HG02840 (cell line): ENCODE data around the gene HS3ST6.
"Not testable (repeated sequence)": the region's sequence is repeated elsewhere in the genome, so short reads cannot be mapped to it uniquely, and the experiment has no call there.

ENCODE experiments used
- ATAC-seq: cut with Tn5 transposase; IDR thresholded peaks from one replicate; pipeline ENCODE4 v1.9.1; 2021; ENCODE audit warnings: mild to moderate bottlenecking, moderate library complexity, moderate number of reproducible peaks; ENCODE audit not compliant: unreplicated experiment, low FRiP score

The HS3ST6 gene

DNA sequence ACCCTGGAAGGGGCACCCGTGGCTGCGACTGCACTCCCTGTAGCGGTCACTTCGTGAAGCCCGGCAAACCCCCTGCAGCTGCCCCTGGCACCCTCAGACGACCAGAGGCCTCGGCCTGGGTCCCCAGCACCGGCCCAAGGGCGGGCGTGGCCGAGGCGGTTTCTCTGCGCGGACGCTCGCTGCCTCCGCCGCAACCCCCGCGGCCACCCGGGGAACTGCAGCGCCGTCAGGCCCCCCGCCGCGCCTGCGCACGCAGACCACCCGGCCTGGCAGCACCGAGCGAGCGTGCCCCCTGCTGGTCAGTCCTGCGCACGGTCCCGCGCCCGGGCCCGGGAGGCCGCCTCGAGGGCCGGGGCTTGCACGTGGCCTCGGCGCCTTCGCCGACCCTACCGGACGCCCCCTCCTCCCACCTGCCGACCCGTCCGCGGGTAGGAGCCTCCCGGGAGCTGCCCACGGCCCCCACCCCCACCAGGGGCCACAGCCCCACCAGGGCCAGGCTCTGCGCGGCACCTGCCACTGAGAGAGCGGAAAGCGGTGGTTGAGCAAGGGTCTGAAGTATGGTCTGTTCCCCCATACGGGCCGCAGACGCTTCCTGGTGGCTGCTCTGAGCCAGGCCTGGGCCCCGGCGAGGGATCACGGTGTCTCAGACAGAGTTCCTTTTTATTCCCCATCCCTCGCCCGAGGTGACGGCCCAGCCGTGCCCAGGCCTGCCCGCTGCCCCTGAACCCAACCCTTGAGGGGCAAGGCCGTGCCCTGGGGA is 11.5 kb upstream of the HS3ST6 start:
- peak; percentile 71 for ATAC-seq

DNA sequence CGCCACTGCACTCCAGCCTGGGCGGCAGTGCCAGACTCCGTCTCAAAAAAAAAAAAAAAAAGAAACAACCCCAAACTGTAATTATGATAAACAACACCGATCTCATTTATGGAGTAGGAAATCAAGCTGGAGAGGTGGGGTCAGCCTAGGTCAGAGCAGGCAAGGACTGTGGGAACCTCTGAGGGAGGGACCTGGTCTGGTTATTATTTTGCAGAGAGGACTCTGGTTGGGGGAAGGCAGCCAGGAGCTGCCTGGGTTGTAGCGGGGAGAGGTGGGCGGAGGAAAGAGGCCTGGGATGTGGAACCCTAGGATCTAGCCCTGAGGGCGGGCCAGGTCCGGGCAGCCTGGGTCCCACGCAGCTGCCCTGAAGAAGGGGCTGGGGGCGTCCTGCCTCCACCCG is 10.9 kb upstream of the HS3ST6 start:
- no peak for ATAC-seq

DNA sequence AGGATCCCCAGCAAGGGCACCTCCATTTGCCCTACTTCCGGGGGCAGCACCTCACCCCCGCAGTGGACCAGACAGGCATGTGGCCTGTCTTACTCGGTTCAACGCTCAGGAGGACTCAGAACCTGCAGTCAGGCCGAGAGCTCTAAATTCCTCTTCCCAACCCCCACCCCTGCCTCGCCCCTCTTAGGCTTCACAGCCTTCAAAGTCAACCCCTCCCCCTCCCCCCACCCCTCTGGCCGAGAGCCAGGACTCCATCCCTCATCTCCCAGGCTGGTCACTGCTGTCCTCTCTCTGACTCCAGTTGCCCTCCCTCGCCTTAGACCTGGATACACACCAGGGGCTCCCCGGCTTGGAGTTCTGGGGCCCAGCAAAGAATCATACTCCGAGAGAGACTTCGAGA is 8.1 kb upstream of the HS3ST6 start:
- no peak for ATAC-seq

DNA sequence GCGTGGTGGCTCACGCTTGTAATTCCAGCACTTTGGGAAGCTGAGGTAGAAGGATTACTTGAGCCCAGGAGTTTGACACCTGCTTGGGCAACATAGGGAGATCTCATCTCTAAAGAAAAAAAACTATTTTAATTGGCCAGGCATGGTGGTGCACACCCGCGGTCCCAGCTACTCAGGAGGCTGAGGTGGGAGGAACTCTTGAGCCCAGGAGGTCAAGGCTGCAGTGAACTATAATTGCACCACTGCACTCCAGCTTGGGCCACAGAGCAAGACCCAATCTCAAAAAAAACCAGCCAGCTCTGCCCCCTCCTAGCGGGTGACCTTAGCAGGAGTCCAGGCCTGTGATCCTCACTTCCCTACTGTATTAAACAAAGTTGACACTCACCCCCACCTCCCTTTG is 5.9 kb upstream of the HS3ST6 start:
- no peak for ATAC-seq

DNA sequence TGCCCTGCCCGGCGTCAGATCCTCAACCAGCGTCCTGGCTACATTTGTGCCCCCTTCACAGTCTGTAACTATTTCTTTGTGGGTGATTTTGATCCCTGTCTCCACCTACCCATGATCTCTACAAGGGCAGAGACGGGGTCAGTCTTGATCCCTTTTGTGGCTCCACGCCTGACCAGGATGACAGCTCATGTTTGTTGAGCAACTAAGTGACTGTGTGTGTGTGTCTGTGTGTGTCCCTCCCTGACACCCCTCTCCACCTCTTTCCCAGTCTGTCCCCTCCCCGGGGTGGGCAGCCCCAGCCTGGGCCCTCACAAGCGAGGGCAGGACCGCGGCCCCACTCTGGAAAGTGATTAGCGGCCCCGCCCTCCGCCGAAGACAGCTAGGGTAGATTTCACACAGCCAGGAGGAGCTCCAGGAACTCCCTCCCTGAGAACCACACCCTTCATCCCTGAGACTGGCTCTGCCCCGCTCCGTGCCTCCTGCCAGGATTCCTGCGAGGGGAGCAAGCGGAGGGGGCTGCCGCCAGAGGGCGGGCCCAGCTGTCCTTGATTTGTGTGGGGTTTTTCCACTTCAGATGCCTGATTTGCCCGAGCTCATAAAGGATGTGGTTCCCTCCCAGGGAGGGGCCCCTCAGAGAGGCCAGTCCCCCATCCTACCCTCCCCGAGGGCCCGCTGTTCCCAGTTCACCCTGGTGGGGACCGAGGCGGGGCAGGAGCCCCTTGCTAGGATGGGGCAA is 5.3 kb upstream of the HS3ST6 start:
- no peak for ATAC-seq

DNA sequence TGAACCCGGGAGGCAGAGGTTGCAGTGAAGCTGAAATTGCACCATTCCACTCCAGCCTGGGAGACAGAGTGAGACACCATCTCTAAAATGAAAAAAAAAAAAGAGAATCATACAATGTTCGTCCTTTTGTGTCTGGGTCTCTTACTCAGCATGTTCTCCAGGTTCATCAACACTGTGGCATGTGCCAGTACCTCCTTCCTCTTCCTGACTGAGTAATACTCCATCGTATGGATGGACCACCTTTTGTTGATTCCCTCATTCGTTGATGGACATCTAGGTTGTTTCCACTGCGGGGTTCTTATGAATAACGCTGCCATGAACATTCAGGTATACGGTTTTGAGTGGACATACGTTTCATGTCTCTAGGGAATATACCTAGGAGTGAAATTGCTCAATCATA is 4.1 kb upstream of the HS3ST6 start:
- no peak for ATAC-seq

DNA sequence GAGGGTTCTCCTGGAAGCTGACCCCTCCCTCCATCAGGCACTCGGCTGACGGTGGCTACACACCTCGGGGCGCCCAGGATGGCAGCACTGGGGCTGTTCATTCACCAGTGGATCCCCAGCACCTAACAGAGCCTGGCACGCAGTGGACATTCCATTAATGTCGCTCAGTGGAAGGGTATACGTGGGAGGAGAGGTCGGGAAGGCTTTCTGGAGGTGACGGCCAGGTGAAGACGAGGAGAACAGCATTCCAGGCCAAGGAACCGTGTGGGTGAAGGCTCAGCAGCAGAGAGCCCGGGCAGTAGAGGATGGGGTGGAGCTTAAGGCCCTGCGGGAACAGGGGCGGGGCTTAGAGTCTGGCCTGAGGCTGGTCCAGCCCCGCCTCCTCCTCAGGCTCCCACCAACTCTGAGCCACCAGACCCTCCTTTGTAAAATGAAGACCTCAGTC is 2.5 kb upstream of the HS3ST6 start:
- ATAC-seq: no peak

DNA sequence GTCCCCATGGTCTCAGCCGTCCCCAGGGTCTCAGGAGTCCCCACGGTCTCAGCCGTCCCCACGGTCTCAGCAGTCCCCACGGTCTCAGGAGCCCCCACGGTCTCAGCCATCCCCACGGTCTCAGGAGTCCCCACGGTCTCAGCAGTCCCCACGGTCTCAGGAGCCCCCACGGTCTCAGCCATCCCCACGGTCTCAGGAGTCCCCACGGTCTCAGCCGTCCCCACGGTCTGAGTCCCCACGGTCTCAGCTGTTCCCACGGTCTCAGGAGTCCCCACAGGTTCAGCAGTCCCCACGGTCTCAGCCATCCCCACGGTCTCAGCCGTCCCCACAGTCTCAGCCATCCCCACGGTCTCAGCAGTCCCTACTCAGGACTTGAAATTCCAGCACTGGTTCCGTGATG is 1.9 kb upstream of the HS3ST6 start:
- not testable (repeated sequence) for ATAC-seq

DNA sequence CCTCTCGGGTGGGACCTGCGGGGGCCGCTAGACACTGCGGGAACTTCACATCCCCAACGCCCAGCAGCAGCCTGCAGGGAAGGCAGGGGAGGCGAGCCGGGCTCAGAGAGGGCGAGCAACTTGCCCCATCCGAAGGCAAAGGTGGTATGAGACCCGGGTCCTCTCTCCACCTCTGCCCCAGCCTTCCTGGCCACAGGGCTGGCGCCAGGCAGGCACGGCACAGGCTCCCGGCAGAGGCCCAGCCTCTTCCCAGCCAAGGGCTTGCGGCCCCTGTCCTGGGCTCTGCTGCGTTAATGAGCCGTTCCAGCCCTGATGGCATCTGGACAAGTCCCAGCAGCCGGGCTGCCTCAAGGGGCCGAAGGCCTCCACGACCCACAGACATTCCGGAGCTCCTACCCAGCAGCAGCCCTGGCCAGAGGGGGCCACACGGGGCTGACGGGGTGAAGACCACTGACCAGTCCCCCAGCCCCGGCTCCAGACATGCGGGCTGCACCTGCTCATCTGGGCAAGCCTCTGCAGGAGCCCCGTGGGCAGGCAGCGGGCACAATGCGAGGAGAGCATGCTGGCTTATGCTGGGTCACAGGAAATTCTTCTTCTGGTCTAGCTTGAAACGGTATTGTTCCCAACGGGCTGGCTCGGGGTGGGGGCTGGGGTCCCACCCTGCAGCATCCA is 1.2 kb upstream of the HS3ST6 start:
- ATAC-seq: no peak

DNA sequence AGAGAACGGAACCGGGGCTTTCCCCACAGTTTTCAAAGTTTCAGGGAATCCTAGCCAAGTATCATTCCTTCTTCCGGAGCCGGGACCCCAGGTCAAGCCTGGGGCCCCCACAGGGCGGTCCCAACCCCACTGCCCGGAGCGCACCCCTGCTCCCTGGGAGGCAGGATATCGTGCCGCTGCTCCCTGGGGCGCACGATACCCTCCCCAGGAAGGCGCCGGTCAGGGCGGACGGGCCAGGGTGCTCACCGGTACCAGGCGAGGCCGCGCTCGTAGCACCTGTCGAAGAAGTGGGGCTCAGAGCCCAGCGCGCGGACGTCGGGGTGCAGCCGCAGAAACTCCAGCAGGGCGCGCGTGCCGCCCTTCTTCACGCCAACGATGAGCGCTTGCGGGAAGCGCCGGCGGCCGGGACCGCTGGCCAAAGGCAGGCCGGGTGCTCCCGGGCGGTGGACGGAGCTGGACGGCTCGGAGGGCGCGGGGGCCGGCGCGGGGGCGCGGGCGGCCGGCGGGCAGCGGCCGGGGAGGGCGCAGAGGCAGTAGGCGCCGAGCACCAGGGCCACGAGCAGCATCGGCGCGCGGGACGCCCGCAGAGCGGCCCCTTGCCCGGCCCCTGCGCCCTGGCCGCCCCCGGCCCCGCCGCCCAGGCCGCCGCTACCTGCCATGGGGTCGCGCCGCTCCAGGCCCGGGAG is 407 bp downstream of the HS3ST6 start:
- ATAC-seq: no peak

DNA sequence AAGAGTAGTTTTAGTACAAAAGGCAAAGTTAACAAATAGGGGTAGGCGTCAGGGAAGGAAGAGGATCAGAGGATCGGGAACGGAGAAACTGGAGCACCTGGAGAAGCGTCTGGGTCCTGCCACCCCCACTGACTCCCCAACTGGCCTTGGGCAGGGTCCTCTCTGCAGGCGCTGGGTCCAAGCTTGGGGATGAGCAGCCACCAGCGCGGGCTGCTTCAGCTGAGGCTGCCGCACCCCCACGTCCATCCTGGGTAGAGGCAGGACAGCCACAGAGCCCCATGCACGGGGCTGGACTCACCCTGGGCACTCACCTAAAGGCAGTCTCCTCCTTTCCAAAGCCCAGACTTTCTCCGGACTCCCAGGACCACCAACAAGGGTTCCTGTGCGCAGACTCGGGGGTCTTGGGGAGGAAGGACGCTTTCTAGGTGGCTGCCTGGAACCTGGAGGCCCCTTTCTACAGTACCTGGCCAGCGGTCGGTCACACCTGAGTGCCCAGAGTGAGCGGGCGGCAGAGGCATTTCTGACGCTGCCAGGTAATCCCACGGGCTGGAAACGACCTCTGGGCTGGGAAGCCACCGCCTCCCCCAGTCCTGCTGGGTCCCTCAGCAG is 1.1 kb downstream of the HS3ST6 start:
- ATAC-seq: no peak

DNA sequence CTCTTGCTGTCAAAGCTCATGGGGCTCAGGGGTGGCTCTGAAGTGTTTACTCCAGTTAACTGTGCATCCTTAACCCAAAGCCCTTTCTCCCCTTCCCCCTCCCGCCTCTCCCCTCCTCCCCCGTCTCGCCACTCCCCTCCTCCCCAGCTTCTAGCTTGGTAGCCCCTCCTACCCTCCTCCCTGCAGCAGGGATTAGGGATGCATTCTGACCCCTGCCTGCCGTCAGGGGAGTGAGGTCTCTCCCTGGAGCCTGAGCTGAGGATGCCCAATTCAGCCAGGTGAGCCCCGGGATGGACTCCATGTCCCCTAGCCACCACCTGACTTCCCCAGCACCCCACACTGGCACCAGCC is 1.6 kb downstream of the HS3ST6 start:
- no peak for ATAC-seq

DNA sequence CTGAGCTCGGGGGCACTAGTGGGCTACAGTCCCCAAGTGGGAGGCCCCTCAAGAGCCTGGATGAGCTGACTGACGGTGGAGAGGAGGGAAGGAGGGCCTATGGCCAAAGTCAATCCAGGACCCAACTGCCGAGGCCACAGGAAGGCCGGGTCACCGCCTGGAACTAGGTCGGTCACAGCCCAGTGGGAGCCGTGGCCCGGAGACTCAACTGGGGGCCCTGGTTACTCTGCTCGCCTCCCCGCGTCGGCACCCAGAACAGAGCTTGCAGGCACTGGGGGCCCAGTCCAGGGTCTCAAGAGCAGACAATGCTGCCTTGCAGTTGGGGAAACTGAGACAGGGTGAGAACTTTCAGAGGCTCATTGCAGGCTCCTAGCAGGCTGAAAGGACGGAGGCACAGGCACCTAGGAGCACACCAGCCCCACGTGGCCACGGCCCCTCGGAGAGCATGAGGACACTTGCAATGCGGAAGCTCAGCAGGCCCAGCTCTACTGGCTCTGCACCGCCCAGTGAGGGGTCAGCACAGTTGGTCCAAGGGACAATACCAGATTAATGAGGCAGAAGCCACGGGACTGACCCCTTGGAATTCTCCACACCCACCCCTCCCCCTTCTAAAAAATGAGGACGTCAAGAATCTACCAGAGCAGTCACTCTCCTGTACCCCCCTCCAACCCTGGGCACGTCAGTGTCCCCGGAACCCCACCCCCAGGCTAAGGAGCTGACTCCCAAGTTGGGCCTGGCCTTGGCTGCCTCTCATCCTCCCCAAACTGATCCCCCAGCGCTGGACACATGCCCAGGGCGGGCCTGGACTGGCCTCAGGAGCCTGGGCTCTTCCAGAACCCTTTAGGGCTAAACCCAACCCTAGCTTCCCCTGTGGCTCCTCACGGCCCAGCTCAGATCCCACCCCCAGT is 2.2 kb downstream of the HS3ST6 start:
- no peak for ATAC-seq

DNA sequence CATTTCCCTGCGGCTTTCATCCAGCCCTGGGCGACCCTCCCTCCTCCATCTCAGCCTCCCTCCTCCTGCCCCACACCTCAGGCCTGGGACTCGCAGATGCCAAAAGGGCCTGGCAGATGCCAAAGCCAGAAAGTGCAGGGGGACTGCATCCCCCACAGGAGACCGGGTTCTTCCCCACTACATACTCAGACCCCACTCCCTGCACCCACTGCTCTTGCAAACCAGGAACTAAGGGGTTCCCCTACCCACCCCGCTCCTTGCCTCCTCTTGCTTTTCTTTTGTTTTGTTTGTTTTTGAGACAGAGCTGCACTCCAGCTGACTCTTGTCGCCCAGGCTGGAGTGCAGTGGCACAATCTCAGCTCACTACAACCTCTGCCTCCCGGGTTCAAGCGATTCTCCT is 3.2 kb downstream of the HS3ST6 start:
- no peak for ATAC-seq

DNA sequence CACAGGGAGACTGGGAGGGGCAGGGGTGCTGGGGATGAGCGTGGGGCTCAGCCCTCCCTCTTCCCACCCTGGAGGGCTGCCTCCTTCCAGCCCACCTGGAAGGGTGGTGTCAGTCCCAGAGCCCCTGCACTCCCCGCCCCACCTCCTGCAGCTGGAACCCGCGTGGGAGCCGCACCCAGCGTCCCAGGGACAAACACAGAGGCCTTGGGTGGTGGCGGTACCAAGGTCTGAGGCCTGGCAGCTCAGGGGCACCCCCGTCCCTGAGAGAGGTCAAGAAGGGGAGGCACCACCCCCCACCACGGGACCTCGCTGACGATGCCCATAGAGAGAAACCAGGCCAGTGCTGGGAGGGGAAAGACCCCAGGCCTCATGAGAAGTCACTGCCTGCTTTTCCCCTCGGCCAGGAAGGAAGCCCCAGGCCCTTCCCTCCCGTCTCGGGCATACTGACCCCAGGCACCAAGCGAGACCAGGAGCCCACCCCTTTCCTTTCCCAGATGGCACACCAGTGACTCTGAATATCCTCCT is 4.1 kb downstream of the HS3ST6 start:
- no peak for ATAC-seq

DNA sequence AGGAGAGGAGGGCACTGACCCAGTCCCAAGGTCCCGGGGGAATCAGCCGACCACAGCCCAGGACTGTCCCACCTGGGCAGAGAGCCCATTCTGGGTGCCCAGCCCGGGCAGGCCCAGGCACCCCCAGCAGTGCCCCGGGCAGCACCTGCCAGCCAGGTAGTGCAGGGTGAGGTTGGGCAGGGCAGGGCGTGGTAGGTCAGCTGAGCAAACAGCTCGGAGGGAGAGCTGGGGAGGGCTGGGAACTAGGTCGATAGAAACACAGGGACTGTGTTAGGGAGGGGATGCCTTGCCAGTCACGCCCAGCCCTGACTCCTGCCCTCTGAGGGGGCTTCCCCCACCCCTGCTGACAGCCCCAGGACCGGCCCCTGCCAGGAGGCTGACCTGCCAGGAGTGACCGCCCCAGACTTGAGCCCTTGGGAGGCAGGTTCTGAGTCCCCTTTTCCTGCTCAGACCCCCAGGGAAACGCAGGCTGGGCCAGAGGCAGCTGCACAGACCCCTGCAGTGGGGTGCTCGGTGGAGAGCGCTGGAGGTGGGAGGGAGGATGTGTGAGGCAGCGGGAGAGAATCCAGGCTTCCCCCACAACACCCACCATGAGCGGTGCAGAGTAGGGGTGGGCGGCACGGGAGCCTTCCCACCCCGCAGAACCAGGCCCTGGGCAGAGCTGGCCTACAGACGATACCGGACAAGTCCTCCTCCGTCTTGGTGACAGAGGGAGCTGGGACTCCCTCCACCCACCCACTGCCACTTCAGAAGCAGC is 4.7 kb downstream of the HS3ST6 start:
- no peak for ATAC-seq

DNA sequence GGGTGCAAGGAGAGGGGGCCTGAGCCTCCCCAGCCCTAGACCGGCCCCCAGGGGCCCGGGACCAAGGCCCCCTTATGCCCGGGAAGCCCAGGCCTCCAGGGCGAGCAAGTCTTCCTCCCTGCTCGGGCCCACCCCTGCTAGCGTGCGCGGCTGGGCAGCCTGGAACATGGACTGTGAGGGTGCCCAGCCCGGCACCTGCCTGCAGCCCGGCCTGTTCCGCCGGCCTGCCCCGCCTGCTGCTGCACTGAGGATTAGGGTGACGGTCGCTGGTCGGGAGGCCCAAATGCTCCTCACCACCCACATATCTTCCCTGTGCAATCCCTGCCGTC is 6.0 kb downstream of the HS3ST6 start:
- no peak for ATAC-seq

DNA sequence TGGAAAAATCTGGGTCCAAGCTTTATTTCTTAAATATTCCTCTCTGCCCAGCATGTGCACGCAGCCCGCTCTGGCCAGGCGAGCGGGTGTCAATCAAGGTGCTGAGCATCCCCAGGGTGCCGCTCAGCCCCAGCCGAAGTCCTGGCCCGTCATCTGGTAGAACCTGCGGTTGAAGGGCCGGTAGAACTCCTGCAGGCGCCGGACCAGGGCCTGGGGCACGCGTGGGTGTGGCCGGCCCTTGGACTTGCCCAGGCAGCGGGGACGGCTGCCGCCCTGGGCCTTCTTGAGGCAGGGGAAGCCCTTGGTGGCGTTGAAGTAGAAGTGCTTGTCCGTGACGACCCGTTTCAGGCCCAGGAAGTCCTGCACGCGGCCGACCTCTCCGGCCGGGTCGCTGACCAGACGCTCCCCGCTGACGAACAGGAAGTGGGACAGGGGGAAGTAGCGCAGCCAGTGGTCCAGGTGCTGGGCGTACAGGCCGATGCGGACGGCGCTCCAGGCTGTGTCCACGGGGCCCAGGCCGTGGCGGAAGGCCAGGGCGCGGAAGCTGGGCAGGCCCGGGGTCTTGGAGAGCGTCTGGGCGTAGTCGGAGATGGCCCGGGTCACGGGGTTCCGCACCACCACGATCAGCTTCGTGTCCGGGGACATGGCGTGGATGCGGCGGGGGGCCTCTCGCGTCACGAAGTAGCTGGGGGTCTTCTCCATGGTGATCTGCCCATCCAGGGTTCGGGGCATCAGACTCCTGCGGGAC is 6.6 kb downstream of the HS3ST6 start:
- ATAC-seq: no peak
